Activated CD8-positive, alpha-beta memory T cell treated with anti-CD3 and anti-CD28 coated beads, Interleukin-2, amount 50 U/mL, for 24 hours (primary cell): ENCODE results near the gene ENTHD1.
"Not testable (repeated sequence)": the region's sequence is repeated elsewhere in the genome, so short reads cannot be mapped to it uniquely, and the experiment has no call there.

Source experiments
- DNase-seq: peaks from one replicate; pipeline ENCODE4 v3.0.0-alpha.2; 2020; ENCODE audit errors: extremely low read depth

Gene ENTHD1

GRCh38 chr22:39900306-39901227 is 7.0 kb upstream of the ENTHD1 start, which contains the start of gene GRAP2:
TSS of gene GRAP2 (plus strand) at chr22:39901084. CDS start at chr22:39947107, 46,023 bp downstream.
- DNase-seq, result no peak

- no peak for DNase-seq
Observed at GRCh38 chr22:39898997-39899396, 5.4 kb upstream of the ENTHD1 start.

- DNase-seq, result no peak
Observed at GRCh38 chr22:39897841-39898240, 4.3 kb upstream of the ENTHD1 start.

GRCh38 chr22:39896313-39896996 is 2.9 kb upstream of the ENTHD1 start:
- DNase-seq, result no peak

GRCh38 chr22:39895682-39896081 is 2.1 kb upstream of the ENTHD1 start:
- DNase-seq, result no peak

GRCh38 chr22:39894554-39895092 is 1.1 kb upstream of the ENTHD1 start:
- DNase-seq, result no peak

GRCh38 chr22:39889924-39890323 is 3.6 kb downstream of the ENTHD1 start:
- not testable (repeated sequence) for DNase-seq

- DNase-seq, result no peak
Observed at GRCh38 chr22:39883057-39883456, 10.5 kb downstream of the ENTHD1 start.

GRCh38 chr22:39880722-39881121 is 12.8 kb downstream of the ENTHD1 start:
- no peak for DNase-seq

GRCh38 chr22:39877079-39877845 is 16.3 kb downstream of the ENTHD1 start:
- DNase-seq, result no peak

GRCh38 chr22:39875176-39875885 is 18.2 kb downstream of the ENTHD1 start:
- not testable (repeated sequence) for DNase-seq

GRCh38 chr22:39873965-39874364 is 19.6 kb downstream of the ENTHD1 start:
- no peak for DNase-seq

- no peak for DNase-seq
Observed at GRCh38 chr22:39872548-39872947, 21.0 kb downstream of the ENTHD1 start.

GRCh38 chr22:39871008-39871798 is 22.4 kb downstream of the ENTHD1 start:
- DNase-seq, result no peak

GRCh38 chr22:39869797-39870196 is 23.8 kb downstream of the ENTHD1 start:
- not testable (repeated sequence) for DNase-seq

- DNase-seq, result no peak
Observed at GRCh38 chr22:39868741-39869140, 24.8 kb downstream of the ENTHD1 start.

GRCh38 chr22:39859903-39860588 is 33.5 kb downstream of the ENTHD1 start:
- DNase-seq, result no peak

- no peak for DNase-seq
Observed at GRCh38 chr22:39856588-39856987, 37.0 kb downstream of the ENTHD1 start.

- no peak for DNase-seq
Observed at GRCh38 chr22:39852799-39853198, 40.8 kb downstream of the ENTHD1 start.
